HG03575 (cell line): ENCODE results near the gene JAKMIP2.
"Not testable (repeated sequence)": the region's sequence is repeated elsewhere in the genome, so short reads cannot be mapped to it uniquely, and the experiment has no call there.

Source experiments
- ATAC-seq: cut with Tn5 transposase; IDR thresholded peaks from one replicate; pipeline ENCODE4 v1.9.1; 2021; ENCODE audit not compliant: unreplicated experiment, insufficient number of reproducible peaks, low FRiP score; ENCODE audit errors: extremely low read depth

The JAKMIP2 gene

GRCh38 chr5:147578228-147579024 is 204.1 kb downstream of the JAKMIP2 start:
- ATAC-seq = no peak

GRCh38 chr5:147576646-147577535 is 205.6 kb downstream of the JAKMIP2 start:
- ATAC-seq = no peak

GRCh38 chr5:147575598-147575997 is 206.9 kb downstream of the JAKMIP2 start:
- no peak for ATAC-seq

- ATAC-seq = no peak
These were observed 209.3 kb downstream of the JAKMIP2 start for GRCh38 chr5:147573211-147573610.

GRCh38 chr5:147568710-147569406 is 213.7 kb downstream of the JAKMIP2 start:
- no peak for ATAC-seq

GRCh38 chr5:147567917-147568598 is 214.5 kb downstream of the JAKMIP2 start:
- ATAC-seq = no peak

- ATAC-seq = no peak
These were observed 217.0 kb downstream of the JAKMIP2 start for GRCh38 chr5:147565524-147565923.

GRCh38 chr5:147564124-147564486 is 218.4 kb downstream of the JAKMIP2 start:
- no peak for ATAC-seq

- no peak for ATAC-seq
These were observed 218.9 kb downstream of the JAKMIP2 start for GRCh38 chr5:147563466-147564123.

- ATAC-seq = no peak
These were observed 221.1 kb downstream of the JAKMIP2 start for GRCh38 chr5:147561435-147561834.

- ATAC-seq = no peak
These were observed 221.7 kb downstream of the JAKMIP2 start for GRCh38 chr5:147560718-147561331.

GRCh38 chr5:147559749-147560148 is 222.8 kb downstream of the JAKMIP2 start:
- no peak for ATAC-seq

- no peak for ATAC-seq
These were observed 223.7 kb downstream of the JAKMIP2 start for GRCh38 chr5:147558826-147559225.

- ATAC-seq = no peak
These were observed 224.4 kb downstream of the JAKMIP2 start for GRCh38 chr5:147557876-147558745.

- ATAC-seq = no peak
These were observed 227.4 kb downstream of the JAKMIP2 start for GRCh38 chr5:147555176-147555575.

- no peak for ATAC-seq
These were observed 228.2 kb downstream of the JAKMIP2 start for GRCh38 chr5:147554261-147554817.

- not testable (repeated sequence) for ATAC-seq
These were observed 228.7 kb downstream of the JAKMIP2 start for GRCh38 chr5:147553817-147554216.
